SKM-1 treated with dmso at 0.1 percent for 144 hours (cell line): ENCODE measurements around the gene S100A6.

Source experiments
- DNase-seq: peaks from one replicate; lab custom pipeline; 2025; ENCODE audit not compliant: unreplicated experiment; lab: John Stamatoyannopoulos, UW

S100A6 gene

DNA sequence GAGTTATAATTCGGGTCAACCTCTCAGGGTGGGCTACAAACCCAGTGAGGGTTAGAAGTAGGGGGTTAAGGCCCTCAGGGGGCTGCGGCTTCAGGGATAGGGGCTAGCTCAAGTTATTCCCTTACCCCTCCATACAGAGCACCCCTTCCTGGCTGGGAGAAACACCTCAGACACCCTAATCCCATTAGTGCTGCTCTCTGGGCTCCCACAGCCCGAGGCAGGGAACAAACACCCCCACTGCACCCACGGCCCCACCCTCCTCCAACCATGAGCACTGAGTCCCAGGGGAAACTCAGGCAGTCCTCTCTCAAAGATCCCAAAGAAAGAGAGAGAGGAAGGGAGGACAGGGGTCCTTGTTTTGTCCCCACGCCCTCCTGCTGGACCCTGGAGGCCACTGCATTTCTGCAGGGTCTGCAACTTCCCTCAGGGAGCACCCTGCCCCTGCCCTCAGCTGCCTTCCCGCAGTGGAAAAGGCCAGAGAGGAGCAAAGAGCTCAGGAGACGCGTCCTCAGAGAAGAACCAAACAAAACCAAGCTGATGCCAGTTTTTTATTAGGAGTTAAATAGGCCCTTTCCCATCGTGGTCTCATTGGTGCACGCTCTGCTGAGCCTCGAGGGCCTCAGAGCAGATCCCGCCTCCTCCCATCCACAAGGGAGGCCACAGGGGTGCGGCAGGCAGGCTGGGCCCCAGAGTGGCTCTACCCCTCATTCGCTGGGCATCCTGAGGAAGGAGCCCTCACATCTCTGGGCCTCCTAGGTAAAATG is 11.2 kb upstream of the S100A6 start:
- DNase-seq: no peak

- no peak for DNase-seq
Measured at GRCh38 chr1:153546371-153546770, 10.6 kb upstream of the S100A6 start.

GRCh38 chr1:153545067-153546055 is 9.6 kb upstream of the S100A6 start, which contains the start of gene S100A4:
Gene S100A4, minus strand, starts transcription at chr1:153545806. Its CDS starts 1,012 bp downstream, at chr1:153544794.
- peak; percentile 98 for DNase-seq

GRCh38 chr1:153544453-153545066 is 8.8 kb upstream of the S100A6 start:
- no peak for DNase-seq

- DNase-seq: no peak
Measured at GRCh38 chr1:153543736-153544135, 7.9 kb upstream of the S100A6 start.

- DNase-seq: no peak
Measured at GRCh38 chr1:153542956-153543711, 7.3 kb upstream of the S100A6 start.

DNA sequence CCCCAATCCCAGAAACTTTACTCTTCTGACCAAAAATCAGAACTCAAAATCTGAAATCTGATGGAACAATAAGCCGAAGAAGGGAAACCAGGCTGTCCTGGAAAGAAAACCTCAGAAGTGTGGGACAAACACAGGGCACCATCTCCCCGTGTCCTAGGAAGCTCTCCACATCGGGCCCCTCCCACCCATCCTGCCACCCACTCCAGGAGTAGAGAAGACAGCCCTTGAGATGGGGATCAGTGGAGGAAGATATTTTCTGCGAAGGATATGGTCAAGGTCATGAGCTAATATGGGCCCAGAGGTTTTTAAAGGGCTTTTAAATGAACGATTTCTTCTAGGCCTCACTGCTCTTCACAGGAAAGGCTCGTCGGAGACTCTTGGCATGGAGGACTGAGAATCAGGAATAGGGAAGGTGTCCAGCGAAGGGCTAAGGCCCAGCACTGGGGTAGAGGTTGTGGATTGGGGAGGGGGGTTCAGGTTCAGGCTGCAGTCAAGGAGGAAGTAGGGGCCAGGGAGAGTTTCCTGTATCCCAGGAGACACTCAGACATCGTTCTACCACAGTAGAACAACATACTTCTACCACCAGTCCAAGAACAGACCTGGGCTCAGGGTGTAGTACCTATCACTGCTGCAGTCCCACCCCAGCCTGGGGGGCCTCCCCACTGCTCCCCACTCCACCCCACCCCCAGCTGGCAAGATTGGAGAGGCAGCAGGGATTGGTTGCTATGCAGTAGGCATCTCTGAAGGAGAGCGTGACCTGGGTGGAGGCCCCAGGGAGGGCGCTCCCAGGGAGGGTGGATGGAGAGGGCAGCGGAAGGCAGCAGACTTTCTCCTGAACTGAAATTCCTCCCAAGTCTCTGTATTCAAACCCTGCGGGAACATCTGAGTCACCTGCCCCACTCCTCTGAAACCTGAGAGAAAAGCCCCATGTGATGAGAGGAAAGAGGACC is 6.1 kb upstream of the S100A6 start:
- peak; percentile 36 for DNase-seq

DNA sequence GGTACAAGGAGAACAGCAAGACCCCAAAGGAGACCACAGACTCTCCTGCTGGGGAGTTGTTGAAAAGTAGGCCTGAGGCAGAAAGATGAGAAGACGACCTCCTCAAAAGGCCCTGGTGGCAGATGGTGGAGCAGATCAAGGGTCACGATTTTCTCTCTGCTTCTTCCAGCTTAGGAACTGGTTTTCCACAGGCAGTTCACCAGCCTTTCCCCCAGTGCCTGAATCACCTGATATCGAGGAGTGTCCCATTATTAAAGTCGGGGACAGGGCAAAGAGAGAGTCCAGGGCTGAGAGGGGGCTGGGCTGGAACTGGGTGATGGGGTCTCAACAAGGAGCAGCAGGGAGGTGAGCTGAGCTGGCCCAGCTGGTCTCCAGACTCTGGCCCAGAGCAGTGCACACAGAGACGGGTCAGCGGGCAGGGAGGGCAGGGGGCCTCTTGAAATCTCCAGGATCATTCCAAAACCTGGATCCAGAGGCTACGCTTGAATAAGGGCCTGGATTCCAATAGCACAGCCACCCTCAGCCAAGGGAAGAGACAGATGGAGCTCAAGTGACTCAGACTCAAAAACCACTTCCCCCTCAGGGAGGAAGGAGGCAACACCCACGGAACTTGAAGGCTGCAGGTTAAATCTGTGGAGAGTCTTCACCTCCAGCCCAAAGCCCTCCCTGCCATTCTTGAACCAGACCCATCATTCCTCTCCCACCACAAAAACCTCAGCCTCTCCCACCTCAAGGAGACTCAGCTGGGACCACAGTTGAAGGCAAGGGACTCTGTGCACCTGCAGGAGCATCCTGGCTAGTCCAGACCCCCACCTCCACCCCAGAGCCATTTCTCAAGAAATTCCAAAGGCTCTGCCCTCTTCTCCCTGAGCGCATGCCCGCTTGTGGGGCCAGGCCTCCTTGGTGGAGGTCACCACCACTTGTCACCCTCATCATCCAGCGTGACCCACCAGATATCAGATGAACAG is 4.9 kb upstream of the S100A6 start, which contains the start of gene S100A5:
TSS of gene S100A5 (minus strand) at position 541 of the 968 bp plus-strand sequence. CDS start 743 bp downstream, outside the sequence.
- DNase-seq: peak; percentile 87

- no peak for DNase-seq
Measured at GRCh38 chr1:153539395-153540093, 3.8 kb upstream of the S100A6 start.

DNA sequence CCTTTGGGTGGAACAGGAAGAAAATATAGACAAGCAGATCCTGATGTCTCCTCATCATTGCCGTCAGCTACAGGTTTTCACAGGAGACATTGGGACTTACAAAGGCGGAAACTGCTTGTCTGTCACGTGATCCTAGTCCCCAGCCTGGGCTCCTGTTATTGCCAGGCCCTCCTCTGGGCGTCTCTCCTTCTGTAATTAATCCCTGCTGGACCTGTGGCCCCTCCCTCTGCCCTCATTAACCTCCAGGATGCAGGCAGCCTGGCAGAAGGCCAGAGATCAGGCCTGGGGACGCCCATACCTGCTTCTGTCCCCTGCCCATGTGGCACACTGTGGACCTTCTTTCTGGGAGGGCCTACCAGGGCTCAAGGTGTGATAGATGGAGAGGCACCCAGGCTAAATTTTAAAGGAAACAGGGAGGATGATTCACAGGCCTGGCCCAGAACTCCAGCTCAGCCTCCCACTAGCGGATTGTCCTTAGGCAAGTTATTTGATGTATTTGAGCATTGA is 2.6 kb upstream of the S100A6 start:
- DNase-seq: no peak

GRCh38 chr1:153537376-153537730 is 1.6 kb upstream of the S100A6 start:
- DNase-seq: no peak

GRCh38 chr1:153536671-153537375 is 1.0 kb upstream of the S100A6 start:
- DNase-seq: no peak

GRCh38 chr1:153536012-153536670 is 350 bp upstream of the S100A6 start:
- peak; percentile 77 for DNase-seq

- DNase-seq: no peak
Measured at GRCh38 chr1:153534925-153535241, 908 bp downstream of the S100A6 start.

DNA sequence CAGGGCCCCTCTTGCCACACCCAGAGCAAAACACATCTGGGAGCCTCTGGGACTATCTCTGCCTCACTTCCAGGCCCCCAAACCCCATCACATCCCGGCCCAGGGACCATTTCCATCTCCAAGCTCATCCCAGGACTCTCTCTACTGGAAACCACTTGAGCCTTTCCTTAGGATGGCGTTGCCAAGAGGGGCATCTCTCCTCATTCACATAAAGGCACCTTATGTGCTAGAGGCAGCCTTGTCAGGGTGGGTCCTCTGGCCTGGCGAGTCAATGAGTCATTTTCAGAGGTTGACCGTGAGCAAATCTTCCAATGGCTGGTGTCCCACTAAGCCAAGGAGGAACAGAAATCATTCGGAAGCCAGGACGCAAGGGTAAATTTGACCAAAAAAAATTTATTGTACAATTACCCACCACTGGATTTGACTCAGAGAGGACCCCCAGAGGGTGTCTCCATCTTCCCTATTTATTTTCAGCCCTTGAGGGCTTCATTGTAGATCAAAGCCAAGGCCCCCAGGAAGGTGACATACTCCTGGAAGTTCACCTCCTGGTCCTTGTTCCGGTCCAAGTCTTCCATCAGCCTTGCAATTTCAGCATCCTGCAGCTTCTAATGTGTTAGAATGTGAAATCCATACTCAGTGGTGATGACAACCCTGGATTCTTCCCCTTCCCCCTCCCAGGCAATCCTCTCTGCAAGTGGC is 1.4 kb downstream of the S100A6 start:
- no peak for DNase-seq

DNA sequence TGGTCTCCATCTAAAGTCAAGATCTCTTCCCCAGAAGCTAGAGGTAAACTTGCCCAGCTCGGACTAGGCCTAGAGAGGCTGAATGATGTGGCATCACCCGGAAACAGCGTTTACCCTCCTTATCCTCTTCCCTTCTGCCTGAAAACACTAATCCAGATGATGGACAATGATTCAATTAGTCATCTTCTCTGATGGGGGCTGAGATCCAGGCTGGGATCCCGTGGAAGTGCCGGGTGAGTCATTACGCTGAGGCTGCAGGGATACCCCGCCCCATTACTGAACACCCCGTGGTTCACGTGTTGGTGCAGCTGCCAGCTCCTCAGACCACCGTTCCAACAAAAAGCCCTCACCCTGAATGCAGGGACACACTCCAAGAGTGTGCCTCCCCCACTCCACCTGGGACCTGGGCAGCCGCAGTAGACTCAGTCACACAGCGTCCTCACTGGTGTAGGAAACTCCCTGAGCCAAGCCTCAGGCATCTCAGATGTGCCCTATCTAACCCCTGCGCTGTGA is 2.0 kb downstream of the S100A6 start:
- DNase-seq: no peak
